ENCODE results near the gene RRAS2. TPM values are rescaled to one million over a fixed set of nuclear protein-coding genes. Genes with fewer than 3 reads are reported as not detected.

The RRAS2 gene
- total and polyA plus RNA-seq, 2 of the 4 experiments (the other 2 are of a cell fraction), result 85.5 to 106 TPM

- Histone ChIP-seq H2BK120ac (ENCODE audit: low read depth, low read length) (no peak overlapping the region), H2BK5ac (ENCODE audit: low read depth, low read length, poor library complexity, severe bottlenecking) (no peak overlapping the region), H3K4ac (ENCODE audit: low read depth, low read length) (no peak overlapping the region), H3K56ac (ENCODE audit: extremely low read depth, insufficient read depth, low read length) (no peak overlapping the region), H3K14ac (replicated peaks; ENCODE audit: low read depth, low read length) (no peak overlapping the region), H3K27me3 (ENCODE audit: control insufficient read depth, insufficient read depth, low read length) (no peaks in the 10 kb centered on the region), H3K4me1 (ENCODE audit: control insufficient read depth, insufficient read depth, low read length) (no peaks in the 10 kb centered on the region; the same call in 1 of the 2 replicates), H4K91ac (ENCODE audit: insufficient read depth, low read depth, low read length) (no peak overlapping the region), H3K27ac (ENCODE audit: insufficient read depth, low read length) (no peak overlapping the region), H2AFZ (replicated peaks; ENCODE audit: low read length, poor library complexity) (no peak overlapping the region), H2BK15ac (ENCODE audit: low read depth, low read length) (no peak overlapping the region), H2AK9ac (replicated peaks; ENCODE audit: low read depth, low read length, poor library complexity) (no peak overlapping the region), H3K9ac (ENCODE audit: low read depth, low read length) (no peak overlapping the region), H3K79me1 (ENCODE audit: low read depth in 1 of 2, low read length in 2 of 2) (no peaks in the 10 kb centered on the region; a peak in 2 of 4 replicates), H3K4me3 (ENCODE audit: insufficient read depth, low read depth, low read length) (no peak overlapping the region), H3K4me2 (ENCODE audit: low read depth, low read length) (no peak overlapping the region), H3K9me3 (ENCODE audit: control insufficient read depth, insufficient read depth, low read length) (no peaks in the 10 kb centered on the region), H3K18ac (ENCODE audit: low read depth, low read length) (no peak overlapping the region), H3K36me3 (ENCODE audit: control insufficient read depth, insufficient read depth, low read length) (peaks cover 8% of the 10 kb centered on the region), H4K8ac (ENCODE audit: low read depth in 2 of 2, low read length in 2 of 2) (no peak overlapping the region), H4K5ac (ENCODE audit: low read depth, low read length) (no peak overlapping the region), H3K9me1 (ENCODE audit: insufficient read depth, low read length) (no peaks in the 10 kb centered on the region; the same call in 1 of the 2 replicates), H4K20me1 (ENCODE audit: insufficient read depth, low read length) (no peaks in the 10 kb centered on the region), H2AK5ac (ENCODE audit: low read depth, low read length) (no peak overlapping the region), H2BK20ac (ENCODE audit: low read depth, low read length) (no peak overlapping the region), H3K23ac (ENCODE audit: low read depth, low read length) (no peak overlapping the region)
- no peak for ATAC-seq (ENCODE audit: low read depth)
- BruUV-seq (replicated peaks), result no TSS peak
- TF ChIP-seq POLR2A (IDR thresholded peaks at IDR 0.05; ENCODE audit: low read depth, low read length) (no peak), CTCF (conservative IDR thresholded peaks at IDR 0.05; ENCODE audit: low read depth, low read length) (no peak), MAFK (IDR thresholded peaks at IDR 0.05; ENCODE audit: low read depth, low read length) (no peak), SMC3 (IDR thresholded peaks at IDR 0.05; ENCODE audit: low read depth, low read length) (no peak), RCOR1 (IDR thresholded peaks at IDR 0.05; ENCODE audit: insufficient replicate concordance, low read length) (no peak), ELK1 (IDR thresholded peaks at IDR 0.05; ENCODE audit: borderline replicate concordance, low read depth, low read length) (no peak), FOS (IDR thresholded peaks at IDR 0.05; ENCODE audit: low read depth, low read length) (no peak), USF2 (IDR thresholded peaks at IDR 0.05; ENCODE audit: low read depth, low read length) (no peak), MXI1 (IDR thresholded peaks at IDR 0.05; ENCODE audit: borderline replicate concordance, low read depth, low read length) (no peak), CHD1 (IDR thresholded peaks at IDR 0.05; ENCODE audit: low read depth, low read length) (no peak), MAZ (IDR thresholded peaks at IDR 0.05; ENCODE audit: borderline replicate concordance, low read depth, low read length) (no peak), RAD21 (IDR thresholded peaks at IDR 0.05; ENCODE audit: low read length) (no peak), BHLHE40 (IDR thresholded peaks at IDR 0.05; ENCODE audit: low read depth, low read length) (no peak), RFX5 (IDR thresholded peaks at IDR 0.05; ENCODE audit: low read depth, low read length) (no peak), CEBPB (IDR thresholded peaks at IDR 0.05; ENCODE audit: low read depth, low read length) (no peak), NFE2L2 (IDR thresholded peaks at IDR 0.05; ENCODE audit: low read depth, low read length) (no peak)
- dilution Hi-C loops (cut with HindIII; ENCODE audit: low sequenced_read_pairs, unreplicated experiment) (no loop called here), intact Hi-C loops (cut with micrococcal nuclease) (no loop called here), in situ Hi-C loops (cut with MboI; ENCODE audit: low sequenced_read_pairs) (loop anchor here (25.0 kb wide), 1 partner anchor 622 kb away; the partner anchor contains the start of gene CYP2R1)
- ChIA-PET POLR2A (ENCODE audit: unreplicated experiment) (no interaction called here), CTCF (no interaction called here)
- WGBS, 2 experiments (ENCODE audit: extremely low coverage in 2 of 2, insufficient read length in 1 of 2), result no CpG with 5 or more reads among the region's 2 CpGs
- no peak for DNase-seq
Measured at GRCh38 chr11:14264966-14265365, 94.0 kb downstream of the RRAS2 start.
